Esophagus squamous epithelium (tissue), 4 donors: ENCODE measurements around the gene SLC27A2.

ENCODE experiments used
- POLR2A ChIP-seq, 4 donors: fragments of 450-650 bp; IDR thresholded peaks; one replicate each; pipeline ENCODE4 v1.6.1; 2017; ENCODE audit warnings: antibody characterized with exemption in 4 of 4, mild to moderate bottlenecking in 4 of 4, moderate library complexity in 3 of 4
- TF ChIP-seq, protein P1 (sequence below), 6 experiments: fragments of 450-650 bp in 4 of 6; fragments of 200-600 bp in 2 of 6; sonication (generic) in 2 of 6; IDR thresholded peaks; one replicate each; pipeline ENCODE4 v1.5.1; 2016 to 2019; ENCODE audit warnings: antibody characterized with exemption in 6 of 6, mild to moderate bottlenecking in 4 of 6, moderate library complexity in 4 of 6

DNA sequence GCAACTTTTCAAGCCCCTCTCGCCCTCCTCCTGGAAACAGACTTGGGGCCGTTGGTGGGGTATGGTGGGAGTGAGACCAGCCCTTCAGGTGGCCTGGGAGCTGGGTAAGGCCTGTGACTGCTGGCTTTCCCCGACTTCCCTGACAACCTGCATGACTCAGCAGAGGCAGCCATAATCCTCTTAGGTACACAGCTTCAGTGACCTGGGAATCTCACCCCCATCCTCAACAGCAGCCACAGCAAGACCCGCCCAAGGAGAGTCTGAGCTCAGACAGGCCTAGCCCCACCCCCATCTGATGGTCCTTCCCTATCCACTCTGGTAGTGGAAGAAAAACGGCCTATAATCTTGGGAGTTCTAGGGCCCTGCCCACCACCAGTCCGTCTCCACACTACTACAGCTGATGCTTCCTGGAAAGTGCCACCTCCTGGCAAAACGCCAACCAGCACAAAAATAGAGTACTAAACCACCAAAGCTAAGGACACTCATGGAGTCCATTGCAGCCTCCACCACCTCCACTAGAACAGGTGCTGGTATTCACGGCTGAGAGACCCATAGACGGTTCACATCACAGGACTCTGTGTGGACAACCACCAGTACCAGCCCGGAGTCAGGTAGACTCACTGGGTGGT, 13.1 kb upstream of the SLC27A2 start:
- TF ChIP-seq, protein P1, sequence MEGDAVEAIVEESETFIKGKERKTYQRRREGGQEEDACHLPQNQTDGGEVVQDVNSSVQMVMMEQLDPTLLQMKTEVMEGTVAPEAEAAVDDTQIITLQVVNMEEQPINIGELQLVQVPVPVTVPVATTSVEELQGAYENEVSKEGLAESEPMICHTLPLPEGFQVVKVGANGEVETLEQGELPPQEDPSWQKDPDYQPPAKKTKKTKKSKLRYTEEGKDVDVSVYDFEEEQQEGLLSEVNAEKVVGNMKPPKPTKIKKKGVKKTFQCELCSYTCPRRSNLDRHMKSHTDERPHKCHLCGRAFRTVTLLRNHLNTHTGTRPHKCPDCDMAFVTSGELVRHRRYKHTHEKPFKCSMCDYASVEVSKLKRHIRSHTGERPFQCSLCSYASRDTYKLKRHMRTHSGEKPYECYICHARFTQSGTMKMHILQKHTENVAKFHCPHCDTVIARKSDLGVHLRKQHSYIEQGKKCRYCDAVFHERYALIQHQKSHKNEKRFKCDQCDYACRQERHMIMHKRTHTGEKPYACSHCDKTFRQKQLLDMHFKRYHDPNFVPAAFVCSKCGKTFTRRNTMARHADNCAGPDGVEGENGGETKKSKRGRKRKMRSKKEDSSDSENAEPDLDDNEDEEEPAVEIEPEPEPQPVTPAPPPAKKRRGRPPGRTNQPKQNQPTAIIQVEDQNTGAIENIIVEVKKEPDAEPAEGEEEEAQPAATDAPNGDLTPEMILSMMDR (IDR thresholded peaks at IDR 0.05), result no peak
- no peak for TF ChIP-seq POLR2A (IDR thresholded peaks at IDR 0.05)
